NCI-H226 (cell line): Measurements from ENCODE around the gene DDAH2.
A peak's percentile ranks its signal among the peaks of the same experiment; 100 is the strongest.

Experiments
- DNase-seq: peaks from one replicate; pipeline ENCODE4 v3.0.0-alpha.2; 2015

Gene DDAH2

DNA sequence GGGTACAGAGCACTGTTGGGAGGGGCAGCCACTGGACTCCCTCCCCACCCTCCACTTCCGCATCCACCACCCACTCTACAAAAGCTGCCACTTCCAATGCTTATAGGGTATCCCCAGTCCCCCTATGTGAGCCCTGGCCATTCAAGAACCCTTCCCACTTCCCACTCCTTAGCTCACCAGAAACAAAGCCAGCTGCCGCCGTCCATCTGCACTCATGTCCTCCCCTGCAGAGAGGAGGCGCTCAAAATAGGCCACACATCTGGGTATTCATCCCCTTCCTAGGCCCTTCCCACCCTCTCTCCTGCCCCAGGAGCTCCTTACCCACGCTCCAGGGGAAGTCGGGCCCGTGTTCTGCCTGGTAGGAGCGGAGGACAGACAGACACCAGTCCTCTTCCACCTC is 41.8 kb downstream of the DDAH2 start:
- DNase-seq = no peak

DNA sequence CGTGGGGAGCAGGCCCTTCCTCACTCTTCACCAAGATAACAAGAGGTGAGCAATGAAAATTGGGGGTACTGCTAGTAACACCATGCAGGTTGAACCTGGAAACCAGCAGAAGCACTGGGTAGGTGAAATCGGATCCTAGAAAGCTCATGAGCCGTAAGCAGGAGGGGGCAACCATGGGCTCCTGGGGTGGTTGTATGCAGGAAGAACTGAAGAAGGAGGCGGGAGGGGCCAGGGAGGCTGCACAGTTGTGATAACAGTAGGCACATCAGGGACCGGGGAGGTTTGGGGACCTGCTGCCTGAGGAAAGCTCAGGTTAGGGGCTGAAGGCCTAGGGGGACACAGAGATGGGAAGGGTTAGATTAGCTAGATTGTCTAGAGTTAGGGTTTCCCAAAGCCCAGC is 42.6 kb downstream of the DDAH2 start:
- no peak for DNase-seq

- DNase-seq = no peak
These were observed 45.5 kb downstream of the DDAH2 start for GRCh38 chr6:31683591-31683990.

GRCh38 chr6:31681135-31681671 is 47.9 kb downstream of the DDAH2 start:
- no peak for DNase-seq

DNA sequence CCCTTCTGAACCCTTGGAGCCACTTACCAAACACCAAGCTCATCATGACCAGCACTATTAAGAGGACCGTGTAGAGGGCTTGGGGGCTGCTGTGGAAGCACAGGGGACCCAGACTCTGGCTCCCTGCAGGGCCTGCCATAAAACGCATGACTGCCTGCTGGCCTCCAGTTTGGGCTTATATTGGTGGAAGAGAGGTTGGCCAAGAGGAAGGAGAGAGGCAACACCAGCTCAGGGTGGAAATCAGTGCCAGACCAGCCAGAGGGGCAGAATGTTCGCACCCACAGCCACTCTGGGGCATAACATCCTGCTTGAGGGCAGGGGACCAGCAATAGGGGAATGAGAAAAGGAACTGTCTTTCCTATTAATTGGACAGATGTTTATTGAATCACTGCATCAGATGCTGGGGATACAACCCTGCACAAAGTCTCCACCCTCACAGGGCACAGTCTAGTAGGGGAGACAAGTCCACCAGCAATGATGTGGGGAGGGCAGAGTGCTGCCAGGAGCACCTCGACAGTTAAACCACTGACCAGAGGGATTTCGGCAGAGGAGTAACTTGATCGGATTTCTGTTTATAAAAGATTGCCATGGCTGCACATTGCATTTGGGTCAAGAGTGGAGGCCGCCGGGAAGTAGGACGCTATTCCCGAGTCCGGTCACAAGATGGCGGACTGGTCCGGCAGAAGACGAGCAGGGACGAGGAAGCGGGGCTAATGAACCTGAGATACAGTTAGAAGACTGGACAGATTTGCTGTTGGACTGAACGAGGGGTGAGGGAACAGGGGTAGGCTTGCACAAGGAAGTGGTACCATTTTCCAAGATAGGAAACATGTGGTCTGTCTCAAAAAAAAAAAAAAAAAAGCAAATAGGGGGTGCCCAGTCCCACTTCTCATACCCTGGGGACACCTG is 48.6 kb downstream of the DDAH2 start, which contains the start of gene LY6G5C:
LY6G5C (minus strand) TSS at position 842 of the 909 bp plus-strand sequence; CDS start at position 148, 694 bp downstream.
- DNase-seq = peak; percentile 51

- DNase-seq = no peak
These were observed 51.1 kb downstream of the DDAH2 start for GRCh38 chr6:31677955-31678354.
